Gastrocnemius medialis (tissue), 4 donors: Measurements from ENCODE around the gene C1QTNF9. TPM values are rescaled to one million over a fixed set of nuclear protein-coding genes. Genes with fewer than 3 reads are reported as not detected.
"Not testable (repeated sequence)": the region's sequence is repeated elsewhere in the genome, so short reads cannot be mapped to it uniquely, and the experiment has no call there.

Experiments used
- ATAC-seq, 2 donors: fragments of 150-250 bp; one replicate each; pipeline ENCODE4 v1.9.1; 2016
- DNase-seq, 2 donors: peaks; one replicate each; pipeline ENCODE4 v3.0.0-alpha.2; 2019
- H3K27ac ChIP-seq, 4 donors: fragments of 200-600 bp; sonication (generic); 1 replicate in 1 of 4; 2 replicates in 3 of 4; pipeline ENCODE4 v1.5.1; 2016 to 2018; ENCODE audit warnings: mild to moderate bottlenecking in 2 of 4, moderate library complexity in 1 of 4
- H3K27me3 ChIP-seq, 3 donors: fragments of 200-600 bp; sonication (generic) in 2 of 3; 1 replicate in 1 of 3; 2 replicates in 2 of 3; pipeline versions ENCODE4 v1.5.1 to v1.6.0; 2016 to 2019; ENCODE audit warnings: mild to moderate bottlenecking in 1 of 3, moderate library complexity in 1 of 3
- H3K36me3 ChIP-seq, 2 donors: fragments of 200-600 bp; sonication (generic) in 1 of 2; one replicate each; pipeline ENCODE4 v1.5.1; 2017 to 2018
- H3K4me1 ChIP-seq, 2 donors: fragments of 200-600 bp; sonication (generic) in 1 of 2; one replicate each; pipeline ENCODE4 v1.5.1; 2016 to 2017; ENCODE audit warnings: mild to moderate bottlenecking in 2 of 2
- H3K4me3 ChIP-seq, 4 donors: fragments of 200-600 bp; sonication (generic) in 3 of 4; 1 replicate in 1 of 4; 2 replicates in 3 of 4; pipeline ENCODE4 v1.5.1; 2016 to 2019; ENCODE audit warnings: mild to moderate bottlenecking in 2 of 4
- H3K9me3 ChIP-seq, 3 donors: fragments of 200-600 bp; sonication (generic) in 2 of 3; 1 replicate in 1 of 3; 2 replicates in 2 of 3; pipeline ENCODE4 v1.5.1; 2016 to 2019
- CTCF ChIP-seq, 5 experiments: fragments of 450-650 bp in 3 of 5; fragments of 200-600 bp in 2 of 5; sonication (generic) in 2 of 5; IDR thresholded peaks in 4 of 5; conservative IDR thresholded peaks in 1 of 5; 1 replicate in 4 of 5; 2 replicates in 1 of 5; pipeline ENCODE4 v1.5.1; 2016 to 2019; ENCODE audit warnings: antibody characterized with exemption in 5 of 5, mild to moderate bottlenecking in 3 of 5, moderate library complexity in 3 of 5
- POLR2A ChIP-seq, 2 donors: fragments of 450-650 bp; IDR thresholded peaks; one replicate each; pipeline ENCODE4 v1.6.1; 2017; ENCODE audit warnings: antibody characterized with exemption in 2 of 2, mild to moderate bottlenecking in 2 of 2, moderate library complexity in 2 of 2
- in situ Hi-C, 4 donors: fragments of 200-750 bp; cut with MboI; loops; one replicate each; pipeline versions ENCODE4 v1.15.0 to v1.8.0; 2017; ENCODE audit warnings: low sequenced_read_pairs in 4 of 4
- intact Hi-C: fragments of 100-400 bp; cut with DNase I; formaldehyde crosslinking; loops from one replicate; pipeline ENCODE4 v1.15.1; 2023; ENCODE audit warnings: low total_unique reads
- total RNA-seq, 4 donors: library from RNA; depleted of rRNA; stranded (reverse); fragments of >200 nt; gene quantifications; one replicate each; pipeline versions ENCODE4 v1.1.0 to v1.2.3, GENCODE V29; 2016

Gene C1QTNF9
- total RNA-seq, 4 donors from 2014 or later = 1.0 to 2.1 (median 1.5) TPM

- no peak for ATAC-seq
- in situ Hi-C loops = no loop called here
- no peaks in the 10 kb centered on the region for H3K27me3 ChIP-seq
- TF ChIP-seq POLR2A (IDR thresholded peaks at IDR 0.05) = no peak
- TF ChIP-seq CTCF (IDR thresholded peaks at IDR 0.05 in 4 of 5, conservative IDR thresholded peaks at IDR 0.05 in 1 of 5) = no peak
- H3K4me1 ChIP-seq = no peaks in the 10 kb centered on the region
- no peaks in the 10 kb centered on the region for H3K9me3 ChIP-seq
- H3K4me3 ChIP-seq = no peak overlapping the region
- H3K36me3 ChIP-seq = no peaks in the 10 kb centered on the region
- H3K27ac ChIP-seq = no peak overlapping the region
- intact Hi-C loops = no loop called here
- DNase-seq = no peak
These were observed 53.1 kb downstream of the C1QTNF9 start for GRCh38 chr13:24362435-24362952.

GRCh38 chr13:24365191-24365590, 55.8 kb downstream of the C1QTNF9 start:
- Histone ChIP-seq H3K27ac (no peak overlapping the region), H3K27me3 (no peaks in the 10 kb centered on the region), H3K36me3 (no peaks in the 10 kb centered on the region), H3K9me3 (no peaks in the 10 kb centered on the region), H3K4me3 (no peak overlapping the region), H3K4me1 (no peaks in the 10 kb centered on the region)
- TF ChIP-seq CTCF (IDR thresholded peaks at IDR 0.05 in 4 of 5, conservative IDR thresholded peaks at IDR 0.05 in 1 of 5) (no peak), POLR2A (IDR thresholded peaks at IDR 0.05) (no peak)
- in situ Hi-C loops (no loop called here), intact Hi-C loops (no loop called here)
- ATAC-seq (no peak), DNase-seq (no peak)

- H3K27ac ChIP-seq, intact Hi-C loops, H3K9me3 ChIP-seq, H3K4me3 ChIP-seq, DNase-seq, H3K4me1 ChIP-seq, H3K27me3 ChIP-seq, H3K36me3 ChIP-seq, in situ Hi-C loops, ATAC-seq: not testable (repeated sequence)
These were observed 56.9 kb downstream of the C1QTNF9 start for GRCh38 chr13:24366315-24366714.

GRCh38 chr13:24371273-24371672, 61.9 kb downstream of the C1QTNF9 start:
- H3K36me3 ChIP-seq, DNase-seq, H3K27ac ChIP-seq, H3K4me1 ChIP-seq, in situ Hi-C loops, H3K4me3 ChIP-seq, ATAC-seq, intact Hi-C loops, H3K27me3 ChIP-seq, H3K9me3 ChIP-seq: not testable (repeated sequence)

Other genes starting within 250 kb of the C1QTNF9 start
- gene SPATA13, start 148.9 kb upstream of the C1QTNF9 start, total RNA-seq = 10 to 100 TPM in 1 of 4 donors, 1 to 10 TPM in 3; 3.2 to 17.0 (median 5.8) TPM
- 10 to 100 TPM in 1 of 4 donors, 1 to 10 TPM in 3; 6.9 to 11.6 (median 7.6) TPM for gene PARP4, start 203.2 kb downstream of the C1QTNF9 start, total RNA-seq